WTC11 (cell line): ENCODE data around the gene AGR2. TPM values are rescaled to one million over a fixed set of nuclear protein-coding genes. Genes with fewer than 3 reads are reported as not detected.
"Not testable (repeated sequence)": the region's sequence is repeated elsewhere in the genome, so short reads cannot be mapped to it uniquely, and the experiment has no call there.

Source experiments
- ATAC-seq: fragments of 200-7000 bp; cut with Tn5 transposase; 2 replicates; pipeline ENCODE4 v1.10.0; 2021; ENCODE audit warnings: mild to moderate bottlenecking, moderate library complexity
- CTCF ChIA-PET: fragments of 300-600 bp; sonication (Branson Sonifier 250); formaldehyde crosslinking; loops from one replicate; lab custom pipeline; 2021; ENCODE audit warnings: antibody characterized with exemption; lab: Charles Lee
- POLR2A ChIA-PET: fragments of 350-600 bp; sonication (Branson Sonifier 250); formaldehyde crosslinking; loops from one replicate; lab custom pipeline; 2021; ENCODE audit warnings: antibody characterized with exemption; lab: Charles Lee
- DNase-seq: peaks from one replicate; pipeline ENCODE4 v3.0.0; 2021; ENCODE audit warnings: low spot score
- H3K27ac Mint-ChIP-seq: 2 replicates; pipeline ENCODE4 v1.8.0; 2021; ENCODE audit warnings: mixed read lengths
- H3K27me3 Mint-ChIP-seq: 2 replicates; pipeline ENCODE4 v1.8.0; 2021; ENCODE audit warnings: low read depth, mild to moderate bottlenecking, moderate library complexity, mixed read lengths
- H3K36me3 Mint-ChIP-seq: 2 replicates; pipeline ENCODE4 v1.8.0; 2021; ENCODE audit warnings: mixed read lengths
- H3K4me1 Mint-ChIP-seq: 2 replicates; pipeline ENCODE4 v1.8.0; 2022; ENCODE audit warnings: mixed read lengths
- H3K4me3 Mint-ChIP-seq: 2 replicates; pipeline ENCODE4 v1.8.0; 2021; ENCODE audit warnings: mild to moderate bottlenecking, moderate library complexity, mixed read lengths
- H3K9me3 Mint-ChIP-seq: 2 replicates; pipeline ENCODE4 v1.8.0; 2021; ENCODE audit warnings: mixed read lengths
- AFF4 ChIP-seq: sonication (generic); formaldehyde crosslinking; IDR thresholded peaks from 2 replicates; pipeline ENCODE4 v1.8.1; 2023; ENCODE audit warnings: mild to moderate bottlenecking, missing genetic modification reagents, borderline replicate concordance
- ATF6 ChIP-seq: sonication (generic); formaldehyde crosslinking; IDR thresholded peaks from 2 replicates; pipeline ENCODE4 v1.8.1; 2023; ENCODE audit warnings: mild to moderate bottlenecking, missing genetic modification reagents
- CBFB ChIP-seq: sonication (generic); formaldehyde crosslinking; IDR thresholded peaks from 2 replicates; pipeline ENCODE4 v1.8.1; 2022; ENCODE audit warnings: mild to moderate bottlenecking, low read depth, missing genetic modification reagents
- HMGA2 ChIP-seq: fragments of 250-450 bp; sonication (Bioruptor Pico); IDR thresholded peaks from 2 replicates; pipeline ENCODE4 v1.4.0; 2021; ENCODE audit warnings: mild to moderate bottlenecking, moderate library complexity
- JAZF1 ChIP-seq: fragments of 250-450 bp; sonication (Bioruptor Pico); IDR thresholded peaks from 2 replicates; pipeline ENCODE4 v1.9.0; 2021; ENCODE audit warnings: moderate library complexity, mild to moderate bottlenecking, inconsistent platforms
- SMAD3 ChIP-seq: sonication (generic); formaldehyde crosslinking; IDR thresholded peaks from 2 replicates; pipeline ENCODE4 v1.8.0; 2022; ENCODE audit warnings: missing genetic modification reagents, mild to moderate bottlenecking, borderline replicate concordance
- SOX15 ChIP-seq: fragments of 250-450 bp; sonication (Bioruptor Pico); IDR thresholded peaks from 2 replicates; pipeline ENCODE4 v1.9.0; 2021; ENCODE audit warnings: mild to moderate bottlenecking
- TEAD1 ChIP-seq: sonication (generic); formaldehyde crosslinking; IDR thresholded peaks from 2 replicates; pipeline ENCODE4 v1.8.0; 2022; ENCODE audit warnings: mild to moderate bottlenecking, missing genetic modification reagents
- TP53 ChIP-seq: sonication (generic); formaldehyde crosslinking; IDR thresholded peaks from 2 replicates; pipeline ENCODE4 v1.8.1; 2023; ENCODE audit warnings: mild to moderate bottlenecking, missing genetic modification reagents
- ZBTB21 ChIP-seq: sonication (generic); formaldehyde crosslinking; IDR thresholded peaks from 2 replicates; pipeline ENCODE4 v1.8.1; 2023; ENCODE audit warnings: mild to moderate bottlenecking, missing genetic modification reagents, borderline replicate concordance
- ZNF121 ChIP-seq: sonication (generic); formaldehyde crosslinking; IDR thresholded peaks from 2 replicates; pipeline ENCODE4 v1.8.0; 2023; ENCODE audit warnings: missing genetic modification reagents
- ZNF671 ChIP-seq: fragments of 250-450 bp; sonication (Bioruptor Pico); IDR thresholded peaks from 2 replicates; pipeline ENCODE4 v1.8.0; 2021; ENCODE audit warnings: mild to moderate bottlenecking
- total RNA-seq: library from RNA; stranded (reverse); gene quantifications from 3 replicates; pipeline ENCODE4 v1.2.3, GENCODE V29; 2021
- TF ChIP-seq, protein P1 (sequence below): sonication (generic); formaldehyde crosslinking; IDR thresholded peaks from 2 replicates; pipeline ENCODE4 v1.8.0; 2022; ENCODE audit warnings: missing genetic modification reagents
- TF ChIP-seq, protein P2 (sequence below): sonication (generic); formaldehyde crosslinking; IDR thresholded peaks from 2 replicates; pipeline ENCODE4 v1.8.1; 2022; ENCODE audit warnings: mild to moderate bottlenecking, moderate library complexity, missing genetic modification reagents

AGR2 gene
- total RNA-seq, 1 experiment from 2014 or later = 1.6 TPM

DNA sequence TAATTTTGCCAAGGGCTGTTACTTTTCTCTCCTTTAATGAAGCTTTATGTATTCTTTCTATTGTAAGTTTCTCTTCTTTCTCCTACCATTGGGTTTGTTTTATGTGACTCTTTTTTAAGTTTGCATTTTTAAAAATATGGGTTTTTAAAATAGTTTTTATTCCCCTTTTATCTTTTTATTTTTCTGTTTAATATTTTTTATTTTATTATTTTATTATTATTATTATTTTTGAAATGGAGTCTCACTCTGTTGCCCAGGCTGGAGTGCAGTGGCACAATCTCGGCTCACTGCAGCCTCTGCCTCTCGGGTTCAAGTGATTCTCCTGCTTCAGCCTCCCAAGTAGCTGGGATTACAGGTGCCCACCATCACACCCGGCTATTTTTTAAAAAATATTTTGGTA is 34.8 kb downstream of the AGR2 start:
- H3K4me1 Mint-ChIP-seq = peaks cover 17% of the 10 kb centered on the region
- H3K36me3 Mint-ChIP-seq, H3K4me3 Mint-ChIP-seq, POLR2A ChIA-PET, CTCF ChIA-PET, DNase-seq, ATAC-seq, H3K27me3 Mint-ChIP-seq: not testable (repeated sequence)
- peak; percentile 94 for TF ChIP-seq HMGA2 (CRISPR knock-in tag)
- TF ChIP-seq, all 79 proteins: peak for 1; not testable (repeated sequence) for 78
- H3K27ac Mint-ChIP-seq, H3K9me3 Mint-ChIP-seq: not testable (repeated sequence)

DNA sequence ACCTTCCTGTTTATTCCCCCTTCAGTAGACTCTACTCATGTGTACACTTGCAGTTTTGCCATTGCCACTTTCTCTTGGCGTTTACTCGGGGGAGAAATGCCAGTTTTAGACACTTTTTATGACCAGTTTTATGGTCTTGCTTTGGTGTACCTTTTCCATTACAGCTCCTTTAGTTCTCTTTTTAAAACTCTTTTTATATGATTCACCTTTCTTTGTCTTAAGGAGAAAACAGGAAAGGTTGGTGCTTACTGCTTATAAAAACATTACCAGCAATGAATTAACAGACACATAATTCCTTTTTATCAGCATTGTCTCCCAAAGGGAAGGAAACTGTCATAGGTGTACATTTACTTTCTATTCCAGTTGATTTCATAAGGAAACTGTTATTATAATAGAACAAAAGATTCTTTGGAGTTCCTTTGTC is 39.4 kb downstream of the AGR2 start:
- H3K36me3 Mint-ChIP-seq = 0 out of 2 replicates have a peak, but pooled peaks cover 2% of the 10 kb centered on the region
- no peak overlapping the region for H3K4me3 Mint-ChIP-seq
- no peak for TF ChIP-seq SOX15 (CRISPR knock-in tag)
- no peak for TF ChIP-seq AFF4 (CRISPR knock-in tag)
- TF ChIP-seq ATF6 = no peak
- CTCF ChIA-PET = no interaction called here
- no peaks in the 10 kb centered on the region for H3K9me3 Mint-ChIP-seq
- POLR2A ChIA-PET = no interaction called here
- H3K27ac Mint-ChIP-seq = no peak overlapping the region
- no peak for ATAC-seq
- DNase-seq = no peak
- H3K27me3 Mint-ChIP-seq = no peaks in the 10 kb centered on the region
- peaks cover 14% of the 10 kb centered on the region for H3K4me1 Mint-ChIP-seq

- no peak overlapping the region for H3K4me3 Mint-ChIP-seq
- ChIA-PET POLR2A (no interaction called here), CTCF (no interaction called here)
Observed at GRCh38 chr7:16764942-16765341, 39.9 kb downstream of the AGR2 start.

DNA sequence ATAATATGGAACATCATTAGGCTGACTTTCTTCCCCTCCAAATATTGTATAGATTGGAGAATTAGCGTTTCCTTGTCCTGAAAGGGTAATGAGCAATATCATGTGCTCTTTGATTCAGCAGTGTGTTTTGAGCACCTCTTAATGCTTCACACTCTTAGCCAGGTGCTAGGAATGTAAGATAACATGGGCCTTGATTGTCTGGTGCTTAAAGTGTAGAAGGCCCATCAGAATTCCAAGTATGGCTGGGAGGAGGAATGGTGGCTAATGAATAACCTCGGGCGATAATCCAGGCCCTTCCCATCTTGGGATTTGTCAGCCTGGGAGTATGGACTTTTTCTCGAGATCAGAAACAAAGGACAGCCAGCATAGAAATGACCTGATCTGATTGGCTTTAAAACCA is 42.6 kb downstream of the AGR2 start:
- Mint-ChIP-seq H3K27me3 (no peaks in the 10 kb centered on the region), H3K27ac (no peak overlapping the region), H3K36me3 (0 out of 2 replicates have a peak, but pooled peaks cover 2% of the 10 kb centered on the region), H3K4me1 (peaks cover 17% of the 10 kb centered on the region), H3K9me3 (no peaks in the 10 kb centered on the region), H3K4me3 (no peak overlapping the region)
- DNase-seq (no peak), ATAC-seq (peak; percentile 43; the same call in 1 of the 2 replicates)
- ChIA-PET POLR2A (no interaction called here), CTCF (no interaction called here)
- TF ChIP-seq, protein P1, sequence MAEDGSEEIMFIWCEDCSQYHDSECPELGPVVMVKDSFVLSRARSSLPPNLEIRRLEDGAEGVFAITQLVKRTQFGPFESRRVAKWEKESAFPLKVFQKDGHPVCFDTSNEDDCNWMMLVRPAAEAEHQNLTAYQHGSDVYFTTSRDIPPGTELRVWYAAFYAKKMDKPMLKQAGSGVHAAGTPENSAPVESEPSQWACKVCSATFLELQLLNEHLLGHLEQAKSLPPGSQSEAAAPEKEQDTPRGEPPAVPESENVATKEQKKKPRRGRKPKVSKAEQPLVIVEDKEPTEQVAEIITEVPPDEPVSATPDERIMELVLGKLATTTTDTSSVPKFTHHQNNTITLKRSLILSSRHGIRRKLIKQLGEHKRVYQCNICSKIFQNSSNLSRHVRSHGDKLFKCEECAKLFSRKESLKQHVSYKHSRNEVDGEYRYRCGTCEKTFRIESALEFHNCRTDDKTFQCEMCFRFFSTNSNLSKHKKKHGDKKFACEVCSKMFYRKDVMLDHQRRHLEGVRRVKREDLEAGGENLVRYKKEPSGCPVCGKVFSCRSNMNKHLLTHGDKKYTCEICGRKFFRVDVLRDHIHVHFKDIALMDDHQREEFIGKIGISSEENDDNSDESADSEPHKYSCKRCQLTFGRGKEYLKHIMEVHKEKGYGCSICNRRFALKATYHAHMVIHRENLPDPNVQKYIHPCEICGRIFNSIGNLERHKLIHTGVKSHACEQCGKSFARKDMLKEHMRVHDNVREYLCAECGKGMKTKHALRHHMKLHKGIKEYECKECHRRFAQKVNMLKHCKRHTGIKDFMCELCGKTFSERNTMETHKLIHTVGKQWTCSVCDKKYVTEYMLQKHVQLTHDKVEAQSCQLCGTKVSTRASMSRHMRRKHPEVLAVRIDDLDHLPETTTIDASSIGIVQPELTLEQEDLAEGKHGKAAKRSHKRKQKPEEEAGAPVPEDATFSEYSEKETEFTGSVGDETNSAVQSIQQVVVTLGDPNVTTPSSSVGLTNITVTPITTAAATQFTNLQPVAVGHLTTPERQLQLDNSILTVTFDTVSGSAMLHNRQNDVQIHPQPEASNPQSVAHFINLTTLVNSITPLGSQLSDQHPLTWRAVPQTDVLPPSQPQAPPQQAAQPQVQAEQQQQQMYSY (CRISPR knock-in tag) = no peak
- TF ChIP-seq TEAD1 (CRISPR knock-in tag) (no peak), SMAD3 (CRISPR knock-in tag) (no peak), CBFB (CRISPR knock-in tag) (no peak), ZNF671 (CRISPR knock-in tag) (no peak), ZBTB21 (CRISPR knock-in tag) (no peak), AFF4 (CRISPR knock-in tag) (no peak)
- TF ChIP-seq, protein P2, sequence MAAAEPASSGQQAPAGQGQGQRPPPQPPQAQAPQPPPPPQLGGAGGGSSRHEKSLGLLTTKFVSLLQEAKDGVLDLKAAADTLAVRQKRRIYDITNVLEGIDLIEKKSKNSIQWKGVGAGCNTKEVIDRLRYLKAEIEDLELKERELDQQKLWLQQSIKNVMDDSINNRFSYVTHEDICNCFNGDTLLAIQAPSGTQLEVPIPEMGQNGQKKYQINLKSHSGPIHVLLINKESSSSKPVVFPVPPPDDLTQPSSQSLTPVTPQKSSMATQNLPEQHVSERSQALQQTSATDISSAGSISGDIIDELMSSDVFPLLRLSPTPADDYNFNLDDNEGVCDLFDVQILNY = no peak

More at GRCh38 chr7:16764942-16765341, 39.9 kb downstream of the AGR2 start:
- 0 out of 2 replicates have a peak, but pooled peaks cover 2% of the 10 kb centered on the region for H3K36me3 Mint-ChIP-seq
- peaks cover 13% of the 10 kb centered on the region for H3K4me1 Mint-ChIP-seq
- no peak overlapping the region for H3K27ac Mint-ChIP-seq
- TF ChIP-seq JAZF1 (CRISPR knock-in tag) = no peak
- no peak for TF ChIP-seq TP53 (CRISPR knock-in tag)
- peak; percentile 56; the same call in 1 of the 2 replicates for TF ChIP-seq ZNF121 (CRISPR knock-in tag)
- no peak for DNase-seq
- H3K9me3 Mint-ChIP-seq = no peaks in the 10 kb centered on the region
- no peak for ATAC-seq
- H3K27me3 Mint-ChIP-seq = no peaks in the 10 kb centered on the region
